Kidney (tissue), 14 donors: ENCODE data around the gene TBC1D1. TPM values are rescaled to one million over a fixed set of nuclear protein-coding genes. Genes with fewer than 3 reads are reported as not detected.

ENCODE experiments used
- DNase-seq, 5 donors: peaks; one replicate each; pipeline ENCODE4 v3.0.0-alpha.2; 2013 to 2020
- FAIRE-seq: peaks from 2 replicates; lab custom pipeline; 2012; peaks lifted over from hg19 to GRCh38; lab: Jason Lieb, UNC
- H3K27ac ChIP-seq, 2 donors: one replicate each; pipeline ENCODE4 v1.7.0; 2013; ENCODE audit warnings: low read depth in 2 of 2, low read length in 2 of 2, inconsistent platforms in 1 of 2
- H3K27me3 ChIP-seq: one replicate; pipeline ENCODE4 v1.7.1; 2013; ENCODE audit warnings: low read length, inconsistent platforms; ENCODE audit not compliant: control insufficient read depth, insufficient read depth
- H3K36me3 ChIP-seq, 3 donors: one replicate each; pipeline versions ENCODE4 v1.7.0 to v1.7.1; 2013; ENCODE audit warnings: low read length in 3 of 3, control low read depth in 1 of 3, inconsistent platforms in 1 of 3; ENCODE audit not compliant: insufficient read depth in 3 of 3, control insufficient read depth in 2 of 3
- H3K4me1 ChIP-seq, 3 donors: one replicate each; pipeline versions ENCODE4 v1.7.0 to v1.7.1; 2013; ENCODE audit warnings: low read length in 3 of 3, inconsistent platforms in 1 of 3, low read depth in 1 of 3; ENCODE audit not compliant: control insufficient read depth in 2 of 3, insufficient read depth in 2 of 3
- H3K4me3 ChIP-seq, 3 donors: one replicate each; pipeline versions ENCODE4 v1.7.0 to v1.8.1; 2013; ENCODE audit warnings: low read length in 3 of 3, control low read depth in 1 of 3, inconsistent platforms in 1 of 3
- H3K9ac ChIP-seq, 3 donors: one replicate each; pipeline versions ENCODE4 v1.7.0 to v1.7.1; 2013; ENCODE audit warnings: low read length in 3 of 3, control low read depth in 1 of 3, inconsistent platforms in 1 of 3
- H3K9me3 ChIP-seq, 3 donors: one replicate each; pipeline versions ENCODE4 v1.7.0 to v1.7.1; 2013; ENCODE audit warnings: low read length in 3 of 3, control low read depth in 1 of 3, inconsistent platforms in 1 of 3; ENCODE audit not compliant: control insufficient read depth in 2 of 3, insufficient read depth in 1 of 3
- intact Hi-C: fragments of 100-400 bp; cut with DNase I; formaldehyde crosslinking; loops from one replicate; pipeline ENCODE4 v1.11.1; 2022
- polyA plus RNA-seq: library from polyadenylated mRNA; stranded (reverse); fragments of 350-450 nt; fragmentation: Illumina TruSeq; extraction: RNeasy Lipid Tissue Mini Kit (QIAGEN cat#74804); gene quantifications from one replicate; pipeline ENCODE4 v1.2.3, GENCODE V29; 2014; ENCODE audit warnings: low read depth, low replicate concordance; ENCODE audit not compliant: insufficient read depth
- total RNA-seq: library from RNA; stranded (reverse); fragmentation: NEBNext Ultra II Directional; extraction: Animal tissue kit (Norgen Biotek cat#: 25700); gene quantifications from one replicate; pipeline ENCODE4 v1.2.1, GENCODE V29; 2021
- TF ChIP-seq, protein P1 (sequence below): IDR thresholded peaks from 3 replicates; pipeline ENCODE4 v1.5.1; 2012; ENCODE audit warnings: mild to moderate bottlenecking, moderate library complexity, borderline replicate concordance; ENCODE audit not compliant: insufficient read depth; ENCODE audit errors: extremely low read depth
- donor health status: control.
- donor health status: control.
- donor health status: control.
- donor health status: control.
- donor health status: control.
- donor health status: DM: yes; HTN: yes; CAD: no.
- donor health status: Normal renal cell carcinoma (clear cell type).

The TBC1D1 gene
- total and polyA plus RNA-seq, 2 donors from 2014 or later: 170 to 182 TPM

DNA sequence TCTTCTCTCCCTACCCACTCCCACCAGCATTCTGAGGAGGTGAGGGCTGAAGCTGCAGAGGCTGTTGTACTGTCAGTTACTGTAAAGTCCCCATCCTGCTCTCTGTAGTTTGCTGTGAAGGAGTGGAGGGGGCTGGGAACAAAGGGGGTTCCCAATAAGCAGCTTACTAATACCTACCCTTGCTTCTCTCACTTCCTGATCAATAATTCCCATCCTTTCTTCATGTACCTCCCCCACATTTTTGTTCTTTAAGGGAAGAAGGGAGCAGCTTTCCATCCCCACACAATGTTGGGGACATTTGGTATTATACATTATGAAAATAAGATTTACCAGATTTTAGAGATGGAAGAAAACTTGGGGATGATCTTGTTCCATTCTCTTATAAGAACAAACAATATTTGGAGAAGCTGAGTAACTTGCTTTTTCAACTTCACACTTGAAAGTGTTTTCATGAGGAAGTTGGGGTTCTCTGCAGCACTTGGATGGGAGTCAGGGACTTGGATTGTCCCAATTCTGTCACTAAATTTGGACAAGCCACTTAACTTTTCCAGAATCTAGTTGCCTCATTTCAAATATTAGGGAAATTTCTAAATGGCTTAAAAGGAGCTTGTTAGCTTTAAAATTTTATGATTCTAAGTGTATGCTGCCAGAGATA, 5.4 kb downstream of the TBC1D1 start:
- Histone ChIP-seq H3K4me3 (no peak overlapping the region), H3K4me1 (peaks cover 0 to 4% (median 0%) of the 10 kb centered on the region in 3 donors), H3K9ac (no peak overlapping the region), H3K27me3 (no peaks in the 10 kb centered on the region), H3K36me3 (no peaks in the 10 kb centered on the region), H3K9me3 (no peaks in the 10 kb centered on the region), H3K27ac (no peak overlapping the region)
- TF ChIP-seq, protein P1, sequence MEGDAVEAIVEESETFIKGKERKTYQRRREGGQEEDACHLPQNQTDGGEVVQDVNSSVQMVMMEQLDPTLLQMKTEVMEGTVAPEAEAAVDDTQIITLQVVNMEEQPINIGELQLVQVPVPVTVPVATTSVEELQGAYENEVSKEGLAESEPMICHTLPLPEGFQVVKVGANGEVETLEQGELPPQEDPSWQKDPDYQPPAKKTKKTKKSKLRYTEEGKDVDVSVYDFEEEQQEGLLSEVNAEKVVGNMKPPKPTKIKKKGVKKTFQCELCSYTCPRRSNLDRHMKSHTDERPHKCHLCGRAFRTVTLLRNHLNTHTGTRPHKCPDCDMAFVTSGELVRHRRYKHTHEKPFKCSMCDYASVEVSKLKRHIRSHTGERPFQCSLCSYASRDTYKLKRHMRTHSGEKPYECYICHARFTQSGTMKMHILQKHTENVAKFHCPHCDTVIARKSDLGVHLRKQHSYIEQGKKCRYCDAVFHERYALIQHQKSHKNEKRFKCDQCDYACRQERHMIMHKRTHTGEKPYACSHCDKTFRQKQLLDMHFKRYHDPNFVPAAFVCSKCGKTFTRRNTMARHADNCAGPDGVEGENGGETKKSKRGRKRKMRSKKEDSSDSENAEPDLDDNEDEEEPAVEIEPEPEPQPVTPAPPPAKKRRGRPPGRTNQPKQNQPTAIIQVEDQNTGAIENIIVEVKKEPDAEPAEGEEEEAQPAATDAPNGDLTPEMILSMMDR: no peak
- intact Hi-C loops: no loop called here
- FAIRE-seq (no peak), DNase-seq (no peak)

DNA sequence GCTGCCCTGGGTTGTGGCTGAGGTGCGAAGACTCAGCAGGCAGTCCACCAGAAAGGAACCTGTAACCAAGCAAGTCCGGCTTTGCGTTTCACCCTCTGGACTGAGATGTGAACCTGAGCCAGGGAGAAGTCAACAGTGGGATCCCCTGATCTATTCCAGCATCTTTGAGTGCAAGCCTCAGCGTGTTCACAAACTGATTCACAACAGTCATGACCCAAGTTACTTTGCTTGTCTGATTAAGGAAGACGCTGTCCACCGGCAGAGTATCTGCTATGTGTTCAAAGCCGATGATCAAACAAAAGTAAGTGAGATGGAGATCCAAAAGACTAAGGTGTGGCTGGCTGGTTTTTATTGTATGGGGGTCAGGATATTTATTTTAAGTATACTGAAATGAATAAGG, 11.3 kb downstream of the TBC1D1 start:
- intact Hi-C loops: no loop called here
- TF ChIP-seq, protein P1: no peak
- Histone ChIP-seq H3K4me3 (no peak overlapping the region), H3K36me3 (no peaks in the 10 kb centered on the region), H3K9ac (no peak overlapping the region), H3K9me3 (no peaks in the 10 kb centered on the region), H3K4me1 (no peaks in the 10 kb centered on the region), H3K27ac (no peak overlapping the region), H3K27me3 (no peaks in the 10 kb centered on the region)
- no peak for DNase-seq
- no peak for FAIRE-seq

DNA sequence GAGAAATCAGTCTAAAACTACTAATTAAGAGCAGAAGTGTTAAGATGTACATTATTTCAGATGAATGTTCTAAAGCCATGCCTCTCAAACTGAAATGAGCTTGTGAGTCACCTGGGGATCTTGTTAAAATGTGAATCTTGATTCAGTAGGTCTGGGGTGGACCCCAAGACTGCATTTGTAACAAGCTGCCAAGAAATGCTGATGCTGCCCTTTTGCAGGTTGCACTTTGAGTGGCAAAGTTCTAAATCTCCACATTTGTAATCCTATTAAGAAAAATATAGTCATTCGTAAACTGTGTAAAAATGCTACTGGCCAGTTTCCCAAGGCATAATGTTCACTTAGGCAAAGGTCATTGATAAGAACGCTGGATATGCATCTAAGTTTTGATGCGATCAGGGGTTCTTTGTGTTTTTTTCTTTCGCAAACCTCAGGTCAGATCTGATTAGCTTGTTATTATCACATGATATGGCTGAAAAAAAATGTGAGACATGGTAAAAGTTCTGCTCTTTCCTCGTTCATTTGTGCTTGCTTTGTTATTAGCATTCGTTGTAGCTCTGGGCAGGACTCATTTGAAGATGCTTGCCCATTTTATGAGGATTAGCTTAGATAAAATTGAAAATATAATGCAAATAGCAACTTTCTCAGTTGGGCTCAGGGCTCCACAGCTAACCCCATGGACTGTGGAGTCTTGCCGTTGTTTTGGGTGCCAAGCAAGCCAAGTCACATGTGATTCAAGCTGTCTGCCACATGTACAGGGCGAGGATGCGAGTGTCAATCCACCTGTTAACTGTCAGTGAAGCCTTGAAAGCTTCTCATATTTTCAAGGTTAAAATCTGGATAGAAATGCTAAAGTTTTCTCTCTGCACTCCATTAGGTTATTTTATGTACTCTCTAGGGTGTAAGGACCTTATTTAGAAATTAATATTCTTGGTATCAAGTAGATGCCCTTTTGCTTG, 12.1 kb downstream of the TBC1D1 start:
- no peaks in the 10 kb centered on the region for H3K27me3 ChIP-seq
- no peaks in the 10 kb centered on the region for H3K4me1 ChIP-seq
- intact Hi-C loops: no loop called here
- TF ChIP-seq, protein P1: no peak
- no peaks in the 10 kb centered on the region for H3K36me3 ChIP-seq
- H3K9ac ChIP-seq: no peak overlapping the region
- no peak for DNase-seq
- no peaks in the 10 kb centered on the region for H3K9me3 ChIP-seq
- FAIRE-seq: no peak
- no peak overlapping the region for H3K4me3 ChIP-seq
- no peak overlapping the region for H3K27ac ChIP-seq
